Measurements from ENCODE around the gene CDKN1B.

GRCh38 chr12:12764824-12765223 is 47.7 kb downstream of the CDKN1B start:
- TF ChIP-seq CTCF (IDR thresholded peaks at IDR 0.05; ENCODE audit: low read length) (no peak), EZH2 (IDR thresholded peaks at IDR 0.05; ENCODE audit: borderline replicate concordance, low read length) (no peak)
